DMS 273 (cell line): Measurements from ENCODE around the gene CYP4F11.
"Not testable (repeated sequence)": the region's sequence is repeated elsewhere in the genome, so short reads cannot be mapped to it uniquely, and the experiment has no call there.

Experiments
- DNase-seq: peaks from one replicate; lab custom pipeline; 2025; ENCODE audit not compliant: unreplicated experiment; lab: John Stamatoyannopoulos, UW

Gene CYP4F11

DNA sequence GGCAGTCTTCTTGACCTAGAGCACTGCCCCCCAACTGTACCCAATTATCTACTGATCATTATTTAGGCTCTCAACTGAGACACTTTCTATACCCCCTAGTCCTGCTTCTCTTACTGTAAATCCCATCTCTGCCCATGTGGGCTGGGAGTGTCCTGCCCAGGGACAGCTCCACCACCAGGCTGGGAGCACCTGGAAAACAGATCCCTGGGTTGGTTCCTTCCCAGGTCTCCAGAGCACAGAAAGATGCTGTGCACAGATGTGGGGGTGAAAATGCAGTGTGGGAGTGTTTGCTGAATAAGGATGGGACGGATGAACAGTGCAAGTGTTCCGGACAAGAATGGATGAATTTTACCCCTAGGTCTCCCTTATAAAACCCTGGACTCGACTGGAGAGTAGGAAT is 49.2 kb downstream of the CYP4F11 start:
- DNase-seq: no peak

DNA sequence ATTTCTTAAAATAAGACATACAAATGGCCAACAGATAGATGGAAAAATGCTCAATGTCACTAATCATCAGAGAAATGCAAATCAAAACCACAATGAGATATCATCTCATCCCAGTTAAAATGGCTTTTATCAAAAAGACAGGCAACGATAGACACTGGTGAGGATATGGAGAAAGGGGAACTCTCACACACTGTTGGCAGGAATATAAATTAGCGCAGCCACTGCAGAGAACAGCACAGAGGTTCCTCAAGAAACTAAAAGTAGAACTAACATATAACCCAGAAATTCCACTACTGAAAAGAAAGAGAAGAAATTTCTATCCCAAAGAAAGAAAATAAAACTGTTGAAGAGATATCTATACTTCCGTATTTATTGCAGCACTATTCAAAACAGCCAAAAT is 51.0 kb downstream of the CYP4F11 start:
- not testable (repeated sequence) for DNase-seq

DNA sequence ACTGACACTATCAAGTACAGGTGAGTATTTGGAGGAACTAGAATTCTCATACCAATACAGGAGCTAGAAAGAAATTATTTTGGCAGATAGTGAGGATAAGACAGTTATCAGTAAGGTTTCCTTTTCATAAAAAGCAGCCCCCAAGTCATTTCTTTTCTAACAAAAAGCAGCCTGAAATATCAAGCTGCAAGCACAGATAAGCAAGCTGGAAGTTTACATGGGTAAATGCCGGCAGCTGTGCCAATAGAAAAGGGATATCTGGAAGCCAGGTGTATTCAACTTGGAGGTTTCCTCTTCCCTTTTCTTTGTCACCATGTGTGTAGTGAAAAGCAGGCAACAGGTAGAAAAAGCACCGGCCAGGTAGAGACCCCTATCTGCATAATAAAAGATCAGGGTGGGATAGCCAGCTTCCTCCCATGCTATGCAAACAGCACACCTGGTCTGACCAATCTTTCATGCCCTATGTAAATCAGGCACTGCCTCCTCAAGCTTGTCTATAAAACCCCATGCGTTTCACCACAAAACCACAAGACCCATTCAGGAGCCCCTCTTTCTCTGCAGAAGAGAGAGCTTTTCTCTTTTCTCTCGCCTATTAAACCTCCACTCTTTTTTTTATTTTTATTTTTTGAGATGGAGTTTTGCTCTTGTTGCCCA is 59.4 kb downstream of the CYP4F11 start:
- DNase-seq: no peak

GRCh38 chr19:15873771-15874170 is 60.6 kb downstream of the CYP4F11 start:
- DNase-seq: not testable (repeated sequence)

- peak; percentile 4 for DNase-seq
Observed at GRCh38 chr19:15871570-15871969, 62.8 kb downstream of the CYP4F11 start.

GRCh38 chr19:15869873-15870272 is 64.5 kb downstream of the CYP4F11 start:
- DNase-seq: no peak

DNA sequence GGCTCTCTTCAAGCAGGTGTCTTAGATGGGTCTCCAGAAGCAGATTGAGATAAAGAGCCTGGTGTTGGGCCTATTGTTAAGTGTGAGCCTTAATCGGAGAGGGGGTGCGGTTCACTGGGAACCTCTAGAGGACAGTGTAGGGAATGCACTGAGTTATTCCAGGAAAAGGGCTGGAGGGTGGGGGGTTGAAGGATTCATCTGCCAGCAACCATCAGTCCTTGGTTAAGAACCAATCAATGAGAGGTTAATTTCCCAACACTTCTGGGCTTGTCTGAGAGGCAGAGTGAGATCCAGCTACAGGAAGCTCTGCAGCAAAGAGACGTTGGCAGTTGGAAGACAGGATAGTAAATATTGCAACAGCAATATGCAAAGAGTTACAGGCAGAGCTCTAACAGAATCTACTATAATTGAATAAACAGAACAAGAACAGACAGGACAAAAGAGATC is 65.2 kb downstream of the CYP4F11 start:
- DNase-seq: peak; percentile 61

- DNase-seq: no peak
Observed at GRCh38 chr19:15866636-15867035, 67.7 kb downstream of the CYP4F11 start.

DNA sequence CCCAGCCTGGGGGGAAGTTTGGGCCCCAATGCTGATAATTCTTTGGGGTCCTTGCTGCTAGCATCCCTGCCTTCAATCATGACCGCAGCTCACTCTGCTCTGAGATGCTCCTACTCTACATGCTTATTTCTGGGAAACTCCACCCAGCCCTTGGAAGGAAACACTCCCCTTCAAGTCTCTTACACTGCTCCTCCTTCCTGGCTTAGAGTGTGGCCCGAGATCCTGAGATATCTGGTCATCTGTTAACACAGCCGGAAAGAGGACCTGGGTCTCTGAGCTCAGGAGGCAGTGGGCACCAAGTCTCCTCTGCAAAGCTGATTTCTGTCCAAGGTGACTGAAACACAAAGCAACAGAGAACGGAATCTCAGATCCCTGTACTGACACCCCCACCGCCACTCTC is 69.5 kb downstream of the CYP4F11 start:
- DNase-seq: no peak

DNA sequence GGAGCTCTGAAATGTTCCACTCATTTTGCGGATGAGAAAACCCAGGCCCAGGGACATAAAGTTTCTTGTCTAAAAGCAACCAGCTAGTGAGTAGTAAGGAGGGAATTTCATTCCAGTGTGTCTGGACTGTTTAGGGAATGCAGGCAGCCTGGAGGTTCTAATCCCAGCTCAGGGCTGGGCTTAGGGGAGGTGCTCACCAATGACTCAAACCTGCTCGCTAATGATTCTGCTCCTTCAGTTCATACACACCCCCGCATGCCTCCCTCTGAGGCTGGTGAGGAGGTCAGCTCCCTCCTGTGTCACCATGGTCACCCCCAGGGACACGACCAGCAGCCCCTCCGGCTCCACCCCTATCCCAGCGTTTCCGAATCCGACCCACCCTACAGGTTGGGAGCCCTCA is 71.1 kb downstream of the CYP4F11 start:
- no peak for DNase-seq

- DNase-seq: no peak
Observed at GRCh38 chr19:15862444-15862843, 71.9 kb downstream of the CYP4F11 start.
